HEK293 (cell line): ENCODE data around the gene INPP4B.

Experiments
- CTCF ChIA-PET: fragments of 350-600 bp; formaldehyde crosslinking; extraction: SDS; loops from one replicate; lab custom pipeline; 2021; ENCODE audit warnings: antibody characterized with exemption; lab: Yijun Ruan, JAX
- POLR2A ChIA-PET: fragments of 300-600 bp; formaldehyde crosslinking; extraction: SDS; loops from one replicate; lab custom pipeline; 2020; ENCODE audit warnings: antibody characterized with exemption, inconsistent platforms; lab: Yijun Ruan, JAX
- H3K27ac ChIP-seq: fragments of 200-500 bp; sonication (Bioruptor generic); 2 replicates; pipeline ENCODE4 v1.5.1; 2014; ENCODE audit warnings: low read depth, low read length, control low read depth, inconsistent platforms; ENCODE audit errors: extremely low read depth
- H3K36me3 ChIP-seq, 2 experiments: fragments of 200-500 bp in 1 of 2; sonication (Bioruptor generic) in 1 of 2; 1 replicate in 1 of 2; 2 replicates in 1 of 2; pipeline ENCODE4 v1.5.1; 2014 to 2017; ENCODE audit warnings: inconsistent platforms in 2 of 2, low read length in 2 of 2; ENCODE audit not compliant: control insufficient read depth in 2 of 2, insufficient read depth in 1 of 2
- H3K4me1 ChIP-seq: fragments of 200-500 bp; sonication (Bioruptor generic); 2 replicates; pipeline ENCODE4 v1.5.1; 2014; ENCODE audit warnings: mild to moderate bottlenecking, low read length, inconsistent platforms; ENCODE audit not compliant: control insufficient read depth, insufficient read depth
- H3K4me3 ChIP-seq: 2 replicates; pipeline ENCODE4 v1.5.1; 2011; ENCODE audit warnings: low read depth, mild to moderate bottlenecking, control low read depth, low read length, moderate library complexity
- H3K9me3 ChIP-seq: fragments of 200-500 bp; sonication (Bioruptor generic); 2 replicates; pipeline ENCODE4 v1.5.1; 2014; ENCODE audit warnings: low read depth, low read length, inconsistent platforms; ENCODE audit not compliant: control insufficient read depth, insufficient read depth
- GLIS2 ChIP-seq: fragments of 450-650 bp; formaldehyde crosslinking; IDR thresholded peaks from 2 replicates; pipeline ENCODE4 v1.5.1; 2016; ENCODE audit warnings: missing biosample characterization, missing genetic modification characterization
- HOXC10 ChIP-seq: sonication (generic); formaldehyde crosslinking; IDR thresholded peaks from 2 replicates; pipeline ENCODE4 v1.8.1; 2023; ENCODE audit warnings: mild to moderate bottlenecking, missing genetic modification reagents
- MEIS1 ChIP-seq: sonication (generic); formaldehyde crosslinking; IDR thresholded peaks from 2 replicates; pipeline ENCODE4 v1.8.1; 2022; ENCODE audit warnings: missing genetic modification reagents, mild to moderate bottlenecking, borderline replicate concordance
- MYNN ChIP-seq: fragments of 450-650 bp; formaldehyde crosslinking; IDR thresholded peaks from 2 replicates; pipeline ENCODE4 v1.5.1; 2016; ENCODE audit warnings: missing biosample characterization, missing genetic modification characterization, borderline replicate concordance
- OVOL3 ChIP-seq: fragments of 450-650 bp; formaldehyde crosslinking; IDR thresholded peaks from 2 replicates; pipeline ENCODE4 v1.5.1; 2016; ENCODE audit warnings: missing biosample characterization, missing genetic modification characterization
- TCF7L2 ChIP-seq: IDR thresholded peaks from 2 replicates; pipeline ENCODE4 v1.6.1; 2011; ENCODE audit warnings: low read depth, mild to moderate bottlenecking, inconsistent platforms, low read length, moderate library complexity, borderline replicate concordance
- TRIM28 ChIP-seq: IDR thresholded peaks from 2 replicates; pipeline ENCODE4 v1.6.1; 2011; ENCODE audit warnings: low read length, control low read depth, borderline replicate concordance
- ZBTB21 ChIP-seq: fragments of 450-650 bp; formaldehyde crosslinking; IDR thresholded peaks from 2 replicates; pipeline ENCODE4 v1.5.1; 2017; ENCODE audit warnings: missing biosample characterization, missing genetic modification characterization
- ZBTB48 ChIP-seq: fragments of 450-650 bp; formaldehyde crosslinking; IDR thresholded peaks from 2 replicates; pipeline ENCODE4 v1.5.1; 2016; ENCODE audit warnings: missing biosample characterization, missing genetic modification characterization
- ZNF140 ChIP-seq: fragments of 450-650 bp; formaldehyde crosslinking; IDR thresholded peaks from 2 replicates; pipeline ENCODE4 v1.5.1; 2016; ENCODE audit warnings: missing biosample characterization, missing genetic modification characterization
- ZNF174 ChIP-seq: fragments of 450-650 bp; formaldehyde crosslinking; IDR thresholded peaks from 2 replicates; pipeline ENCODE4 v1.5.0; 2017; ENCODE audit warnings: missing biosample characterization, mild to moderate bottlenecking, missing genetic modification characterization
- ZNF239 ChIP-seq: fragments of 450-650 bp; formaldehyde crosslinking; IDR thresholded peaks from 2 replicates; pipeline ENCODE4 v1.5.1; 2016; ENCODE audit warnings: missing biosample characterization, missing genetic modification characterization
- ZNF302 ChIP-seq: fragments of 450-650 bp; formaldehyde crosslinking; IDR thresholded peaks from 2 replicates; pipeline ENCODE4 v1.5.1; 2016; ENCODE audit warnings: missing biosample characterization, missing genetic modification characterization, low read depth
- ZNF341 ChIP-seq: fragments of 450-650 bp; formaldehyde crosslinking; IDR thresholded peaks from 2 replicates; pipeline ENCODE4; 2016; ENCODE audit warnings: low read depth, missing biosample characterization, missing genetic modification characterization
- ZNF394 ChIP-seq: fragments of 450-650 bp; formaldehyde crosslinking; IDR thresholded peaks from 2 replicates; pipeline ENCODE4 v1.5.1; 2016; ENCODE audit warnings: missing biosample characterization, missing genetic modification characterization, mild to moderate bottlenecking, moderate library complexity, borderline replicate concordance
- ZNF433 ChIP-seq: fragments of 450-650 bp; formaldehyde crosslinking; IDR thresholded peaks from 2 replicates; pipeline ENCODE4 v1.5.1; 2016; ENCODE audit warnings: missing biosample characterization, missing genetic modification characterization, low read depth
- ZNF558 ChIP-seq: fragments of 450-650 bp; formaldehyde crosslinking; IDR thresholded peaks from 2 replicates; pipeline ENCODE4 v1.5.1; 2016; ENCODE audit warnings: missing biosample characterization, missing genetic modification characterization
- ZNF560 ChIP-seq: fragments of 450-650 bp; formaldehyde crosslinking; IDR thresholded peaks from 2 replicates; pipeline ENCODE4 v1.5.1; 2017; ENCODE audit warnings: missing biosample characterization, missing genetic modification characterization, borderline replicate concordance
- ZNF610 ChIP-seq: fragments of 450-650 bp; formaldehyde crosslinking; IDR thresholded peaks from 2 replicates; pipeline ENCODE4 v1.5.1; 2016; ENCODE audit warnings: missing biosample characterization, missing genetic modification characterization, borderline replicate concordance
- ZNF621 ChIP-seq: fragments of 450-650 bp; formaldehyde crosslinking; IDR thresholded peaks from 2 replicates; pipeline ENCODE4 v1.5.1; 2017; ENCODE audit warnings: missing biosample characterization, missing genetic modification characterization
- ZNF624 ChIP-seq: fragments of 450-650 bp; formaldehyde crosslinking; IDR thresholded peaks from 2 replicates; pipeline ENCODE4 v1.5.1; 2017; ENCODE audit warnings: missing biosample characterization, missing genetic modification characterization
- ZNF664 ChIP-seq: fragments of 450-650 bp; formaldehyde crosslinking; IDR thresholded peaks from 2 replicates; pipeline ENCODE4 v1.5.1; 2016; ENCODE audit warnings: missing biosample characterization, missing genetic modification characterization
- ZNF707 ChIP-seq: fragments of 450-650 bp; formaldehyde crosslinking; IDR thresholded peaks from 2 replicates; pipeline ENCODE4 v1.5.1; 2016; ENCODE audit warnings: missing biosample characterization, missing genetic modification characterization
- ZNF76 ChIP-seq: fragments of 450-650 bp; formaldehyde crosslinking; IDR thresholded peaks from 2 replicates; pipeline ENCODE4; 2016; ENCODE audit warnings: low read depth, missing biosample characterization, missing genetic modification characterization, borderline replicate concordance
- ZNF776 ChIP-seq: fragments of 450-650 bp; formaldehyde crosslinking; IDR thresholded peaks from 2 replicates; pipeline ENCODE4 v1.5.0; 2017; ENCODE audit warnings: missing biosample characterization, missing genetic modification characterization, borderline replicate concordance
- ZNF785 ChIP-seq: fragments of 450-650 bp; formaldehyde crosslinking; IDR thresholded peaks from 2 replicates; pipeline ENCODE4 v1.5.1; 2016; ENCODE audit warnings: missing biosample characterization, missing genetic modification characterization
- TF ChIP-seq, protein P1 (sequence below): fragments of 450-650 bp; formaldehyde crosslinking; IDR thresholded peaks from 2 replicates; pipeline ENCODE4 v1.5.1; 2016; ENCODE audit warnings: missing biosample characterization, missing genetic modification characterization
- TF ChIP-seq, protein P2 (sequence below): sonication (generic); formaldehyde crosslinking; IDR thresholded peaks from 2 replicates; pipeline ENCODE4 v1.8.1; 2022; ENCODE audit warnings: mild to moderate bottlenecking, moderate library complexity, missing genetic modification reagents
- TF ChIP-seq, protein P3 (sequence below): fragments of 450-650 bp; formaldehyde crosslinking; IDR thresholded peaks from 2 replicates; pipeline ENCODE4 v1.5.1; 2016; ENCODE audit warnings: missing biosample characterization, missing genetic modification characterization

Gene INPP4B

DNA sequence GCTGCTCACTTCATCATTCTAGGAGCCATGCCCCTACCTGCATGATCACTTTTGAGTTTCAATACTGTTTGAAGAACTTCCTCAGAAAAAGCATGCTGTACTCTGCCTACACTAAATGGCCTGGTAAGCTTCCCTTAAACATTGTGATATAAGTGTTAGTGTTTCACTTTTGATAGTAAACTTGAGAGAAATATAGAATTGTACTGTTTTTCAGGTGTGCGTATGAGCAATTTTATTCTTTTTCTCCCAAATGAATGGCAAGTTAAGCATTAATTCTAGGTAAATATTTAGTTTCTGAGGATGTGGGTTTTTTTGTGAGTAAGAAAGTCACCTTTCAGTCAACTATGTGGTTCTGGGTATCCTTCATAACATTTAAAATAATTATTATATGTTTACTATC, 725.2 kb downstream of the INPP4B start:
- CTCF ChIA-PET = no interaction called here
- H3K4me3 ChIP-seq = no peak overlapping the region
- POLR2A ChIA-PET = no interaction called here
- no peaks in the 10 kb centered on the region for H3K9me3 ChIP-seq
- TF ChIP-seq ZNF174 (tag by site-specific recombination) (no peak), ZNF610 (no peak), ZNF624 (tag by site-specific recombination) (no peak), ZNF785 (no peak), HOXC10 (CRISPR knock-in tag) (no peak), ZNF239 (tag by site-specific recombination) (no peak), OVOL3 (no peak), GLIS2 (tag by site-specific recombination) (no peak), ZNF341 (tag by site-specific recombination) (no peak), ZNF707 (tag by site-specific recombination) (no peak), TCF7L2 (no peak), ZNF76 (tag by site-specific recombination) (no peak), ZNF433 (tag by site-specific recombination) (no peak), ZNF560 (tag by site-specific recombination) (no peak), MYNN (tag by site-specific recombination) (no peak), ZBTB21 (tag by site-specific recombination) (no peak)
- TF ChIP-seq, protein P1, sequence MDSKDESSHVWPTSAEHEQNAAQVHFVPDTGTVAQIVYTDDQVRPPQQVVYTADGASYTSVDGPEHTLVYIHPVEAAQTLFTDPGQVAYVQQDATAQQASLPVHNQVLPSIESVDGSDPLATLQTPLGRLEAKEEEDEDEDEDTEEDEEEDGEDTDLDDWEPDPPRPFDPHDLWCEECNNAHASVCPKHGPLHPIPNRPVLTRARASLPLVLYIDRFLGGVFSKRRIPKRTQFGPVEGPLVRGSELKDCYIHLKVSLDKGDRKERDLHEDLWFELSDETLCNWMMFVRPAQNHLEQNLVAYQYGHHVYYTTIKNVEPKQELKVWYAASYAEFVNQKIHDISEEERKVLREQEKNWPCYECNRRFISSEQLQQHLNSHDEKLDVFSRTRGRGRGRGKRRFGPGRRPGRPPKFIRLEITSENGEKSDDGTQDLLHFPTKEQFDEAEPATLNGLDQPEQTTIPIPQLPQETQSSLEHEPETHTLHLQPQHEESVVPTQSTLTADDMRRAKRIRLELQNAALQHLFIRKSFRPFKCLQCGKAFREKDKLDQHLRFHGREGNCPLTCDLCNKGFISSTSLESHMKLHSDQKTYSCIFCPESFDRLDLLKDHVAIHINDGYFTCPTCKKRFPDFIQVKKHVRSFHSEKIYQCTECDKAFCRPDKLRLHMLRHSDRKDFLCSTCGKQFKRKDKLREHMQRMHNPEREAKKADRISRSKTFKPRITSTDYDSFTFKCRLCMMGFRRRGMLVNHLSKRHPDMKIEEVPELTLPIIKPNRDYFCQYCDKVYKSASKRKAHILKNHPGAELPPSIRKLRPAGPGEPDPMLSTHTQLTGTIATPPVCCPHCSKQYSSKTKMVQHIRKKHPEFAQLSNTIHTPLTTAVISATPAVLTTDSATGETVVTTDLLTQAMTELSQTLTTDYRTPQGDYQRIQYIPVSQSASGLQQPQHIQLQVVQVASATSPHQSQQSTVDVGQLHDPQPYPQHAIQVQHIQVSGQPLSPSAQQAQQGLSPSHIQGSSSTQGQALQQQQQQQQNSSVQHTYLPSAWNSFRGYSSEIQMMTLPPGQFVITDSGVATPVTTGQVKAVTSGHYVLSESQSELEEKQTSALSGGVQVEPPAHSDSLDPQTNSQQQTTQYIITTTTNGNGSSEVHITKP (tag by site-specific recombination) = no peak
- H3K27ac ChIP-seq = no peak overlapping the region
- no peaks in the 10 kb centered on the region for H3K4me1 ChIP-seq
- H3K36me3 ChIP-seq = no peaks in the 10 kb centered on the region

DNA sequence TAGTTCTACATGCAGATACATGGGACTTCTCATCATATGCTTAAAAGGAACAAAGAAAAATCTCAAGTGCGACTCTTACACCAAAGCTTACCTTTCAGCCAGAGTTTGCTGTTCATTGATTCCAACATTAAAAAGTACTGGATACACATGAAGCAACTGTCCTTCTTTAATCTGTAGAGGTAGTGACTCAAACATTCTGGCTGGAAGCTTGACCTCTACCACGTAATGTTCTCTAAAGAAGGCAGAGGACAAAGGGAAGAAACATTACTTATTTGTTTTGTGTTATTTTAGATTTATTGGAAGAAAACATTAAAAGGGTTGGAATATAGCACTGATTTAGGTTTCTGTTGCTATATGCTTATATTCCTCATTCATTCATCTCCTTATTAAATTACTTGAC, 733.6 kb downstream of the INPP4B start:
- Histone ChIP-seq H3K36me3 (no peaks in the 10 kb centered on the region), H3K4me1 (no peaks in the 10 kb centered on the region), H3K4me3 (no peak overlapping the region), H3K27ac (no peak overlapping the region), H3K9me3 (no peaks in the 10 kb centered on the region)
- CTCF ChIA-PET = no interaction called here
- POLR2A ChIA-PET = no interaction called here
- TF ChIP-seq, protein P2, sequence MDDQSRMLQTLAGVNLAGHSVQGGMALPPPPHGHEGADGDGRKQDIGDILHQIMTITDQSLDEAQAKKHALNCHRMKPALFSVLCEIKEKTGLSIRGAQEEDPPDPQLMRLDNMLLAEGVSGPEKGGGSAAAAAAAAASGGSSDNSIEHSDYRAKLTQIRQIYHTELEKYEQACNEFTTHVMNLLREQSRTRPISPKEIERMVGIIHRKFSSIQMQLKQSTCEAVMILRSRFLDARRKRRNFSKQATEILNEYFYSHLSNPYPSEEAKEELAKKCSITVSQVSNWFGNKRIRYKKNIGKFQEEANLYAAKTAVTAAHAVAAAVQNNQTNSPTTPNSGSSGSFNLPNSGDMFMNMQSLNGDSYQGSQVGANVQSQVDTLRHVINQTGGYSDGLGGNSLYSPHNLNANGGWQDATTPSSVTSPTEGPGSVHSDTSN (CRISPR knock-in tag) = no peak
- no peak for TF ChIP-seq ZNF394 (tag by site-specific recombination)
- TF ChIP-seq ZNF140 (tag by site-specific recombination) = no peak
- no peak for TF ChIP-seq ZNF560 (tag by site-specific recombination)
- no peak for TF ChIP-seq TRIM28
- no peak for TF ChIP-seq ZNF776 (tag by site-specific recombination)
- TF ChIP-seq ZNF174 (tag by site-specific recombination) = no peak
- no peak for TF ChIP-seq ZBTB48 (tag by site-specific recombination)
- no peak for TF ChIP-seq MEIS1
- TF ChIP-seq ZNF664 = no peak
- TF ChIP-seq ZNF558 (tag by site-specific recombination) = no peak
- TF ChIP-seq ZNF433 (tag by site-specific recombination) = no peak
- TF ChIP-seq ZNF785 = no peak
- TF ChIP-seq ZNF621 = no peak
- TF ChIP-seq, protein P3, sequence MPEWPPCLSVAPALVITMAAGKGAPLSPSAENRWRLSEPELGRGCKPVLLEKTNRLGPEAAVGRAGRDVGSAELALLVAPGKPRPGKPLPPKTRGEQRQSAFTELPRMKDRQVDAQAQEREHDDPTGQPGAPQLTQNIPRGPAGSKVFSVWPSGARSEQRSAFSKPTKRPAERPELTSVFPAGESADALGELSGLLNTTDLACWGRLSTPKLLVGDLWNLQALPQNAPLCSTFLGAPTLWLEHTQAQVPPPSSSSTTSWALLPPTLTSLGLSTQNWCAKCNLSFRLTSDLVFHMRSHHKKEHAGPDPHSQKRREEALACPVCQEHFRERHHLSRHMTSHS (tag by site-specific recombination) = no peak
- TF ChIP-seq ZNF302 = no peak
